Activated B cell treated with CpG ODN at 0.5 μM for 24 hours (primary cell): ENCODE results near the gene WDR81. TPM values are rescaled to one million over a fixed set of nuclear protein-coding genes. Genes with fewer than 3 reads are reported as not detected.
"Not testable (repeated sequence)": the region's sequence is repeated elsewhere in the genome, so short reads cannot be mapped to it uniquely, and the experiment has no call there.

Source experiments
- ATAC-seq: fragments of 200-7000 bp; cut with Tn5 transposase; one replicate; pipeline ENCODE4 v1.10.0; 2021; ENCODE audit warnings: low read depth, mild to moderate bottlenecking, moderate library complexity
- CTCF ChIA-PET: fragments of 350-600 bp; sonication (Branson Sonifier 250); formaldehyde crosslinking; loops from one replicate; lab custom pipeline; 2021; ENCODE audit warnings: antibody characterized with exemption; lab: Charles Lee
- POLR2A ChIA-PET: fragments of 350-600 bp; sonication (Branson Sonifier 250); formaldehyde crosslinking; loops from one replicate; lab custom pipeline; 2021; ENCODE audit warnings: antibody characterized with exemption; lab: Charles Lee
- DNase-seq: peaks from one replicate; pipeline ENCODE4 v3.0.0; 2022
- H3K27ac Mint-ChIP-seq: one replicate; pipeline ENCODE4 v1.8.0; 2020; ENCODE audit warnings: mixed read lengths
- H3K27me3 Mint-ChIP-seq: one replicate; pipeline ENCODE4 v1.8.0; 2021; ENCODE audit warnings: mixed read lengths
- H3K36me3 Mint-ChIP-seq: one replicate; pipeline ENCODE4 v1.8.0; 2021; ENCODE audit warnings: low read depth, mixed read lengths
- H3K4me1 Mint-ChIP-seq: one replicate; pipeline ENCODE4 v1.8.0; 2021; ENCODE audit warnings: mixed read lengths
- H3K4me3 Mint-ChIP-seq: one replicate; pipeline ENCODE4 v1.8.0; 2020; ENCODE audit warnings: mild to moderate bottlenecking, mixed read lengths
- H3K9me3 Mint-ChIP-seq: one replicate; pipeline ENCODE4 v1.8.0; 2020; ENCODE audit warnings: mixed read lengths
- intact Hi-C: fragments of 100-400 bp; cut with micrococcal nuclease; formaldehyde crosslinking; loops from one replicate; pipeline ENCODE4 v1.15.1; 2024
- total RNA-seq: library from RNA; stranded (reverse); gene quantifications from 2 replicates; pipeline ENCODE4 v1.2.3, GENCODE V29; 2022
- TF ChIP-seq, protein P1 (sequence below): fragments of 200-600 bp; IDR thresholded peaks from one replicate; pipeline ENCODE4 v1.8.0; 2022; ENCODE audit warnings: antibody characterized with exemption, mild to moderate bottlenecking

The WDR81 gene
- total RNA-seq, 1 donor from 2014 or later, result 48.4 TPM

DNA sequence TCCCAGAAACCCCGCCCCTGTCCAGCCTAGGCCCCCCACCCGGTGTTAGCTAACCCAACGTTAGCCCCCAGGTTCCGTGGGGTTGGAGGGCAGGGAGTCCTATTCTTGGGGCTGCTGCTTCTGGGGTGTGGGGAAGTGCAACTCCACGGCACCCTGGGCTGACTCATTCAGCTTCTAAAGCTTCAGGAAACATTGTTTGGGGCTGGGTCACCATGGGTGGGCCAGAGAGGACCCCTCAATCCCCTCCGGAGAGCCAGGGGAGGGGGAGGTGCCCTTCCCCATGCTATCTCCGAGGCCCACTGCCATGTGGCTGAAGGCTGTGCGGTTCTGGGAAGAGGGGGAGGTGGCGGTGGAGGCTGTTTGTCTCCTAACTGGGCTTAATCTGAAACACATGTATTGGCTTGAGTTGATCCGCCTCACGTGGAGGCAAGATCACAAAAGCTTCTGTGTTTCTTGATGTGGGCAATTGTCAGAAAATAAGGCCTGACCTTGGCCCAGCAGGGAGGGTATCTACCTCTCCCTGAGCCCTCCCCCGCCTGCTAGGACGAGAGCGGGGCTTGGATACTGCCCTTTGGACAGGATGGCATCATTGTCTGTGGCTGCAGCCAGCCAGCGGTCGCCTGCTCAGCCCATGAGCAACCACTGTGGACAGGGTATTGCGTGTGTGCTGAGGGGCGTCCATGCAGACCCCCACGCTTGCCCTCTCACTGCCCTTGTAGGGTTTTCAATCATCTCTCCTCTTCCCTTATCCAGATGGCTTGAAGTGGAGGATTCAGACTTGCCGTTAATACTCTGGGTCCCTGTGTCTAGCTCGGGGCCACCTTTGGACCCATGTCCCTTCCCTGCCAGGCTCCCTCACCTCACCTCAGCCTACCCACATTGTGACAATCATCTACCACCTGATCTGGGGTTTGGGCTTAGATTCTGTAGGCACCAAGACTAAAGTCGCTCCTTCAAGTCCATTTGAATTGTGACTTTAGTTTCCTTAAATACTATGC is 38.7 kb downstream of the WDR81 start:
- TF ChIP-seq, protein P1, sequence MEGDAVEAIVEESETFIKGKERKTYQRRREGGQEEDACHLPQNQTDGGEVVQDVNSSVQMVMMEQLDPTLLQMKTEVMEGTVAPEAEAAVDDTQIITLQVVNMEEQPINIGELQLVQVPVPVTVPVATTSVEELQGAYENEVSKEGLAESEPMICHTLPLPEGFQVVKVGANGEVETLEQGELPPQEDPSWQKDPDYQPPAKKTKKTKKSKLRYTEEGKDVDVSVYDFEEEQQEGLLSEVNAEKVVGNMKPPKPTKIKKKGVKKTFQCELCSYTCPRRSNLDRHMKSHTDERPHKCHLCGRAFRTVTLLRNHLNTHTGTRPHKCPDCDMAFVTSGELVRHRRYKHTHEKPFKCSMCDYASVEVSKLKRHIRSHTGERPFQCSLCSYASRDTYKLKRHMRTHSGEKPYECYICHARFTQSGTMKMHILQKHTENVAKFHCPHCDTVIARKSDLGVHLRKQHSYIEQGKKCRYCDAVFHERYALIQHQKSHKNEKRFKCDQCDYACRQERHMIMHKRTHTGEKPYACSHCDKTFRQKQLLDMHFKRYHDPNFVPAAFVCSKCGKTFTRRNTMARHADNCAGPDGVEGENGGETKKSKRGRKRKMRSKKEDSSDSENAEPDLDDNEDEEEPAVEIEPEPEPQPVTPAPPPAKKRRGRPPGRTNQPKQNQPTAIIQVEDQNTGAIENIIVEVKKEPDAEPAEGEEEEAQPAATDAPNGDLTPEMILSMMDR, result no peak
- peaks cover 47% of the 10 kb centered on the region for H3K4me1 Mint-ChIP-seq
- H3K27ac Mint-ChIP-seq, result peak overlapping the region; percentile 80
- H3K27me3 Mint-ChIP-seq, result no peaks in the 10 kb centered on the region
- ChIA-PET POLR2A (interaction anchor here (0.6 to 3.6 kb wide), 12 partner anchors 9 to 112 kb away, joined by 3 to 25 read pairs (median 11); partner anchors contain the start of gene SERPINF2), CTCF (interaction anchor here (0.9 to 2.8 kb wide), 6 partner anchors 9 to 46 kb away, joined by 3 to 19 read pairs (median 4); no protein-coding TSS in a partner anchor)
- H3K36me3 Mint-ChIP-seq, result no peaks in the 10 kb centered on the region
- peak overlapping the region; percentile 50 for H3K4me3 Mint-ChIP-seq
- peak; percentile 65 for ATAC-seq
- intact Hi-C loops, result loop anchor here (1.0 kb wide), 1 partner anchor 21 kb away; no protein-coding TSS in a partner anchor
- H3K9me3 Mint-ChIP-seq, result no peaks in the 10 kb centered on the region
- DNase-seq, result no peak

DNA sequence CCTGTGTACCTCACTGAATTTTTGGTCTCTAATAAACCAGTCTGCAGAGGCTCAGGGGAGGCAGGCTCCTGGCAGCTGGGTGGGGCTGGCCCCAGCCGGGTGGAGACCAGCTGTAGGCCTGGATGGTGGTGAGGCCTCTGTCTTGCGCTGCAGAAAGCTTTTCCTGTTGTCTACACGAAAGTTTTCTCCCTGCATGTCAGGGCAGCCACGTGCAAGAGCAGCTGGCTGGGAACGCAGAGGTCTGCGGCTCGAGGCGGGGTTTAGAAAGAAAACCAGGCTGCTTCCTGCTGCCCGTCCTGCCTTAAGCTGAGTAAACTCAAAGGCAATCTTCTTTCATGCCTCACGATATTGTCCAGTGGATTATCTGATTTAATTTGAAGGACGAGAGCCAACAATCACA is 39.8 kb downstream of the WDR81 start:
- ATAC-seq, result peak; percentile 85
- H3K27me3 Mint-ChIP-seq, result no peaks in the 10 kb centered on the region
- intact Hi-C loops, result no loop called here
- no peaks in the 10 kb centered on the region for H3K36me3 Mint-ChIP-seq
- H3K9me3 Mint-ChIP-seq, result no peaks in the 10 kb centered on the region
- POLR2A ChIA-PET, result interaction anchor here (0.6 to 3.6 kb wide), 10 partner anchors 8 to 495 kb away, joined by 3 to 25 read pairs (median 10); partner anchors contain the start of genes SERPINF2 and WDR81
- CTCF ChIA-PET, result interaction anchor here (1.0 to 2.8 kb wide), 5 partner anchors 12 to 101 kb away, joined by 3 to 19 read pairs (median 4); no protein-coding TSS in a partner anchor
- TF ChIP-seq, protein P1, result no peak
- peak overlapping the region; percentile 53 for H3K4me3 Mint-ChIP-seq
- peaks cover 46% of the 10 kb centered on the region for H3K4me1 Mint-ChIP-seq
- H3K27ac Mint-ChIP-seq, result peak overlapping the region; percentile 72
- peak; percentile 41 for DNase-seq

DNA sequence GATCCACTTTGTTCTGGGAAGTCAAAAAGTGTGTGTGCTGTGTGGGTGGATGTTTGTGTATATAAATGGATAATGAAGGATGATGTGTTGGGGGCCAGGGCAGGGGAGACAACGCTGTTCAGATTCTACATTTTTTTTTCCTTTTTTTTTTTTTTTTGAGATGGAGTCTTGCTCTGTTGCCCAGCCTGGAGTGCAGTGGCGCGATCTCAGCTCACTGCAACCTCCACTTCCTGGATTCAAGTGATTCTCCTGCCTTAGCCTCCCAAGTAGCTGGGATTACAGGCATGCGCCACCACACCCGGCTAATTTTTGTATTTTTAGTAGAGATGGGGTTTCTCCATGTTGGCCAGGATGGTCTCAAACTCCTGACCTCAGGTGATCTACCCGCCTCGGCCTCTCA is 40.2 kb downstream of the WDR81 start:
- H3K27me3 Mint-ChIP-seq, ATAC-seq, H3K9me3 Mint-ChIP-seq, H3K36me3 Mint-ChIP-seq, DNase-seq, intact Hi-C loops: not testable (repeated sequence)
- CTCF ChIA-PET, result interaction anchor here (1.0 to 2.8 kb wide), 6 partner anchors 12 to 101 kb away, joined by 3 to 19 read pairs (median 4); no protein-coding TSS in a partner anchor
- Mint-ChIP-seq H3K27ac (peak overlapping the region; percentile 72), H3K4me3 (peak overlapping the region; percentile 53), H3K4me1 (peaks cover 50% of the 10 kb centered on the region)
- POLR2A ChIA-PET, result interaction anchor here (0.6 to 3.6 kb wide), 11 partner anchors 7 to 495 kb away, joined by 3 to 25 read pairs (median 9); partner anchors contain the start of genes SERPINF2 and WDR81

DNA sequence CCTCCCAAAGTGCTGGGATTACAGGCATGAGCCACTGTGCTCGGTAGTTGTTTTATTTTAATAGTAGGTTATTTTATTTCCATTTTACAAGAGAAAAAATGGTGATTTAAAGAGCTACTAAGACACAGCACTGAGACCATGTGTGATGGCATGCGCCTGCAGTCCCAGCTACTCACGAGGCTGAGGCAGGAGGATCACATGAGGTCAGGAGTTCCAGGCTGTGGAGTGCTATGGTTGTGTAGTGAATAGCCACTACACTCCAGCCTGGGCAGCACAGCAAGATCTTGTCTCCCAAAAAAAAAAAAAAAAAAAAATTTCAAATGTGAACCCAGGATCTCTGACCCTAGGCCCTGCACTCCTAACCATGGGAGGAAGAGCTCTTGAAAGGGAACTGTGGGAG is 41.1 kb downstream of the WDR81 start:
- intact Hi-C loops, result no loop called here
- ChIA-PET CTCF (interaction anchor here (1.2 to 2.0 kb wide), 3 partner anchors 13 to 44 kb away, joined by 3 to 9 read pairs (median 4); no protein-coding TSS in a partner anchor), POLR2A (interaction anchor here (0.6 to 3.6 kb wide), 9 partner anchors 13 to 365 kb away, joined by 3 to 19 read pairs (median 5); partner anchors contain the start of gene WDR81)
- DNase-seq, result no peak
- Mint-ChIP-seq H3K27ac (no peak overlapping the region), H3K27me3 (no peaks in the 10 kb centered on the region), H3K4me1 (peaks cover 57% of the 10 kb centered on the region), H3K4me3 (no peak overlapping the region), H3K36me3 (no peaks in the 10 kb centered on the region), H3K9me3 (no peaks in the 10 kb centered on the region)
- ATAC-seq, result no peak
- TF ChIP-seq, protein P1, result no peak

DNA sequence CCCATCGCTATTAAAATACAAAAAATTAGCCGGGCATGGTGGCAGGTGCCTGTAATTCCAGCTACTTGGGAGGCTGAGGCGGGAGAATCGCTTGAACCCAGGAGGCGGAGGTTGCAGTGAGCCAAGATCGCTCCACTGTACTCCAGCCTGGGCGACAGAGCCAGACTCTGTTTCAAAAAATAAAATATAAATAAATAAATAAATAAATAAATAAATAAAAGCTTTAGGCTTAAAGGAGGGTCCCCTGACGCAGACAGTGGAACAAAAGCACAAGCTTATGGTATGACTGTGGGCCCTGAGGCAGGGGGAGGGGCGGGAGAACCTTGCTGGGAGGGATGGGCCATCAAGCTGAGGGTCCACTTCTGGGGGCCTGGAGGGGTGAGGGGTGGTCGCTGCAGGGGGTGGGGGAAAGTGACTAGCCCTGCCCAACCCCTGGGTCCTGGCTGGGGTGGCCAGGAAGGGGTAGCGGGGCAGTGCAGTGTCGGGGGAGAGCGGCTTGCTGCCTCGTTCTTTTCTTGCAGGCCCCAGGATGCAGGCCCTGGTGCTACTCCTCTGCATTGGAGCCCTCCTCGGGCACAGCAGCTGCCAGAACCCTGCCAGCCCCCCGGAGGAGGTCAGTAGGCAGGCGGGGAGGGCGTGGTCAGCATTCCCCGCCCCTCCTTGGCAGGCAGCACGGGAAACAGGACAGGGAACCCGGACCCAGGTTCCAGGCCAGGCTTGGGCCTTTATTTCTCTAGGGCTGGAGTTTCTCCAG is 42.1 kb downstream of the WDR81 start:
- ATAC-seq (no peak), DNase-seq (no peak)
- ChIA-PET CTCF (interaction anchor here (2.0 kb wide), 1 partner anchor 17 kb away, joined by 9 read pairs; no protein-coding TSS in a partner anchor), POLR2A (interaction anchor here (0.6 to 3.6 kb wide), 10 partner anchors 14 to 652 kb away, joined by 3 to 19 read pairs (median 4); partner anchors contain the start of gene SLC43A2)
- TF ChIP-seq, protein P1, result no peak
- intact Hi-C loops, result no loop called here
- H3K27ac Mint-ChIP-seq, result no peak overlapping the region
- peaks cover 65% of the 10 kb centered on the region for H3K4me1 Mint-ChIP-seq
- no peaks in the 10 kb centered on the region for H3K27me3 Mint-ChIP-seq
- no peak overlapping the region for H3K4me3 Mint-ChIP-seq
- H3K36me3 Mint-ChIP-seq, result no peaks in the 10 kb centered on the region
- H3K9me3 Mint-ChIP-seq, result no peaks in the 10 kb centered on the region
